Femur (tissue), 1 donor: Measurements from ENCODE around the gene IRF9.

ENCODE experiments used
- DNase-seq: peaks from one replicate; pipeline ENCODE4 v3.0.0-alpha.2; 2017

The IRF9 gene

GRCh38 chr14:24178399-24179178, 17.5 kb downstream of the IRF9 start:
- peak; percentile 17 for DNase-seq

GRCh38 chr14:24179294-24179960, 18.4 kb downstream of the IRF9 start:
- DNase-seq: peak; percentile 17

- peak; percentile 26 for DNase-seq
Observed at GRCh38 chr14:24179961-24180796, 19.1 kb downstream of the IRF9 start.

GRCh38 chr14:24181371-24182077, 20.5 kb downstream of the IRF9 start:
- DNase-seq: peak; percentile 19

GRCh38 chr14:24182110-24182882, 21.2 kb downstream of the IRF9 start:
- peak; percentile 17 for DNase-seq

- DNase-seq: no peak
Observed at GRCh38 chr14:24183014-24183481, 22.0 kb downstream of the IRF9 start.

GRCh38 chr14:24184104-24184970, 23.3 kb downstream of the IRF9 start:
- DNase-seq: no peak

- DNase-seq: no peak
Observed at GRCh38 chr14:24185026-24185425, 24.0 kb downstream of the IRF9 start.

GRCh38 chr14:24185741-24186140, 24.7 kb downstream of the IRF9 start:
- DNase-seq: no peak

- DNase-seq: no peak
Observed at GRCh38 chr14:24186831-24187538, 25.9 kb downstream of the IRF9 start.

GRCh38 chr14:24187539-24187915, 26.5 kb downstream of the IRF9 start:
- DNase-seq: no peak

- DNase-seq: peak; percentile 97
Observed at GRCh38 chr14:24188251-24189058, 27.4 kb downstream of the IRF9 start, which contains the start of gene IPO4. Gene IPO4, minus strand, starts transcription at chr14:24188816. Its CDS starts 29 bp downstream, at chr14:24188787.

- no peak for DNase-seq
Observed at GRCh38 chr14:24189059-24189375, 28.0 kb downstream of the IRF9 start.

GRCh38 chr14:24189460-24189859, 28.4 kb downstream of the IRF9 start:
- no peak for DNase-seq

GRCh38 chr14:24190416-24190815, 29.4 kb downstream of the IRF9 start:
- DNase-seq: no peak

- DNase-seq: no peak
Observed at GRCh38 chr14:24192933-24193332, 31.9 kb downstream of the IRF9 start.

GRCh38 chr14:24194186-24194872, 33.3 kb downstream of the IRF9 start:
- DNase-seq: no peak

GRCh38 chr14:24194873-24195185, 33.8 kb downstream of the IRF9 start:
- DNase-seq: no peak
